GM12864 (cell line): ENCODE results near the gene FREM3.
"Not testable (repeated sequence)": the region's sequence is repeated elsewhere in the genome, so short reads cannot be mapped to it uniquely, and the experiment has no call there.

Source experiments
- DNase-seq: peaks from one replicate; pipeline ENCODE4 v3.0.0-alpha.2; 2011; ENCODE audit warnings: low read depth
- H3K4me3 ChIP-seq: 2 replicates; pipeline ENCODE4 v1.5.1; 2011; ENCODE audit warnings: mild to moderate bottlenecking, low read depth, low read length, control low read depth
- CTCF ChIP-seq: IDR thresholded peaks from 2 replicates; pipeline ENCODE4 v1.5.1; 2011; ENCODE audit warnings: low read depth, mild to moderate bottlenecking, moderate library complexity, low read length, control low read depth, inconsistent platforms; ENCODE audit errors: missing control alignments

The FREM3 gene

GRCh38 chr4:143700416-143701352 is at the start of gene FREM3:
TSS of gene FREM3 (minus strand) at chr4:143700675. CDS start at chr4:143700675, 0 bp downstream.
- no peak for DNase-seq
- no peak within 1 kb of the TSS for H3K4me3 ChIP-seq

GRCh38 chr4:143745874-143746273 is 45.4 kb upstream of the FREM3 start:
- no peak for TF ChIP-seq CTCF
- DNase-seq, result no peak
- no peak overlapping the region for H3K4me3 ChIP-seq

More at GRCh38 chr4:143700416-143701352, at the start of gene FREM3:
- TF ChIP-seq CTCF, result no peak

- H3K4me3 ChIP-seq, result no peak overlapping the region
- no peak for DNase-seq
- TF ChIP-seq CTCF, result no peak
Observed at GRCh38 chr4:143743591-143743990, 43.1 kb upstream of the FREM3 start.

GRCh38 chr4:143742834-143743233 is 42.4 kb upstream of the FREM3 start:
- TF ChIP-seq CTCF, result no peak
- no peak overlapping the region for H3K4me3 ChIP-seq

GRCh38 chr4:143736861-143737260 is 36.4 kb upstream of the FREM3 start:
- no peak for TF ChIP-seq CTCF
- no peak overlapping the region for H3K4me3 ChIP-seq
- DNase-seq, result no peak

More at GRCh38 chr4:143742834-143743233, 42.4 kb upstream of the FREM3 start:
- no peak for DNase-seq

GRCh38 chr4:143736061-143736460 is 35.6 kb upstream of the FREM3 start:
- not testable (repeated sequence) for DNase-seq, H3K4me3 ChIP-seq

- TF ChIP-seq CTCF, result no peak
- DNase-seq, result no peak
- no peak overlapping the region for H3K4me3 ChIP-seq
Observed at GRCh38 chr4:143728166-143728565, 27.7 kb upstream of the FREM3 start.
